Iris pigment epithelial cell (primary cell): ENCODE data around the gene FAM131B.
"Not testable (repeated sequence)": the region's sequence is repeated elsewhere in the genome, so short reads cannot be mapped to it uniquely, and the experiment has no call there.

ENCODE experiments used
- DNase-seq: peaks from one replicate; pipeline ENCODE4 v3.0.0-alpha.2; 2011; ENCODE audit warnings: low read depth

The FAM131B gene

DNA sequence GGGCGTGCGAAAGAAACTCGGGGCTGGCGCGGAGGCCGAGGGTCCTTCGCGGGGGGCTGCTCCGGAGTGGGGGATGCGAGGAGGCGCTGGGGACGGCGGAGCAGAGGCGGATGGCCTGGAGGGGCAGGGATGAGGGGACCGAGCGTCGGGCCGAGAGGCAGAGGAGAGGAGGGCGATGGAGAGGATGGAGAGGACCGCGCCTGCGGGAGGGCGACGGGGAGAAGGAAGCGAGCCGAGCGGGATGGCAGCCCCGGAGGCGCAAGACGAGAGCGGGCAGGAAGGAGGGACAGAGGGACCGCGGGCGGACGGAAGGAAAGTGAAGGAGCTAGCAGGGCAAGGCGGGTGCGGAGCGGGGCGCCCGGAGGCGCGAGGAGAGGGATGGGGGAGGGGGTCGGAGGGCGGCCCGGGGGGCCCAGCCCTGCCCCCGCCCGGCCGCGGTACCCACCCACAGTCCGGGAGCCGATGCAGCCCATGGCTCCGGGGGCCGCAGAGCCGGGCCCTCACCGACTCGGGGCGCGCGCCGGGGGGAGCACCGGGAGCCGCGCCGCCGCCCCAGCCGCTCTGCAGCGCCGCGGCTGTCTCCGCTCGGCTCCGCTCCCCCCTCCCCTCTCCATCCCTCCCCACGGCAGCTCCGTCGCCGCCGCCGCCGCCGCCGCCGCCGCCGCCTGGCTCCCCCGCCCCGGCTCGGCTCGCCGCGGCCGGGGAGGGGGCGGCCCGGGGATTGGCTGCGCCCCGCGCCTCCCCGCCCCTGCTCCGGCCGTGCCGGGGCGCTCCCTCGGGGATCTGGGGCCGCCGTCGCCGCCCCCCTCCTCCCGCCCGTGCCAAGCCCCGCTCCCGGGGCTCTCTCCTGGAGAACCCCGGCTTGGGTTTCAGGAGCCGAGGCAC, at the start of gene FAM131B:
Gene FAM131B (minus strand): TSS at position 583 of the 885 bp plus-strand sequence. CDS start 110 bp downstream, at position 473.
- no peak for DNase-seq

- DNase-seq = no peak
Measured at GRCh38 chr7:143411976-143412708, 49.6 kb upstream of the FAM131B start.

DNA sequence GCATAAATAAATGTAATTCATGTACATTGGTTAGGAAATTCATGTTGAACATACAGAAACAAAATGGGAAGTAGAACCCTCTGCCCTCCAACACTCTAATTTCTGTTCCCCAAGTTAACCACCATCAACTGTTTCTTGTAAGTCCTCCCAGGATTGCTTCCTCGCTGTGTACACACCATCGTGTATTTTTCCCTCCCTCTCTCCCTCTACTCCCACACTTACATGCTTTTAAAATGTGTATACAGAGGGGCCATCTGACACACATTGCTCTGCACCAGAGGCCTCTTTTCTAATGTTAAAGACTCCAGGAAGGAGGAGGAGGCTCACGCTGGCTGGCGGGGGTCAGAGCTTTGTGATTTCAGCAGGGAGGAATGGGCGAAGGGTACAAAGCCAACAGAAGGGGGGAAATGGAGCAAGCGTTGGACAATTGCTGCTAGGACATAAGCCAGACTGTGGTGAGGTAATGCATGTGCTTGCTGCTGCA, 48.0 kb upstream of the FAM131B start:
- no peak for DNase-seq

DNA sequence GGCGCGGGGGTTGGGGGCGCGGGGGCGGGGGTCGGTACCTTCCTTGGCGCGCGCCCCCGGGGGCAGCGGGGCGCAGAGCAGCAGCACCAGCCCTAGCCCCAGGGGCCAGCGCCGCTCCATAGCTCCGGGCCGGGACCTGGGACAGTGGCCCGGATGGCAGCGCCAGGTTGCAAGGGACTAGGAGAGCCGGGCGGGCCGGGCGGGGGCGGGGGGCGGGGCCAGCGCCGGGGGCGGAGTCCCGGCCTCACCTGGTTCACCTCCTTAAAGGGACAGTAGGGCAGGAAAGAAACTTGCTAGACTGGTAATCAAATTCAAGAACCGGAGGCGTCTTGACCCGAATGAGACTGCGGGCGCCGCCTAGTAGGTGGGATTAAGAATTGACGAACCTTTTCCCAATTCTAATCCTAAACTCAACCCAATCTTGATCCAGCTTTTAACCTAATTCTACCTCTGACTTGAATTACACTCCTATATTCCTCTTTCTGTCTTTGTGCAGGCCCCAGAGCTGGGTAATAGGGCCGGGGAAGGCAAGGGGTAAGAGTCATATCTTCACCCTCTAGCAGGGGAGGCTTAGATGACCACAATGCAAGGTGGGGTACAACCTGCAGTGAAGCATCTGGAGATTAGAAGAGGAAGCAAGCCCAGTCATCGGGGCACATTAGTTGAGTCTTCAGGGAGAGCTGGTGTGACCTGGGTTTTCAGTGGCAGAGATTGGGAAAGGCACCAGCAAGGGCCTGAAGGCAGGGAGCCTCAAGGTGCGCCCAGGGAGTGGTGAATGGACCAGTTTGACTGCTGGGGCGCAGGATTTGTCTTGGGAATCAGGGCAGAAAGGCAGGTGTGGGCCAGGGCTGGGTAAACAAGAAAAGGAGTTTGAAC, 46.4 kb upstream of the FAM131B start, which contains the start of gene EPHA1:
Gene EPHA1 (minus strand): TSS at position 171 of the 876 bp plus-strand sequence. CDS start 51 bp downstream, at position 120.
- DNase-seq = no peak

GRCh38 chr7:143408252-143408685, 45.8 kb upstream of the FAM131B start:
- no peak for DNase-seq

- no peak for DNase-seq
Measured at GRCh38 chr7:143407287-143408251, 45.1 kb upstream of the FAM131B start.

DNA sequence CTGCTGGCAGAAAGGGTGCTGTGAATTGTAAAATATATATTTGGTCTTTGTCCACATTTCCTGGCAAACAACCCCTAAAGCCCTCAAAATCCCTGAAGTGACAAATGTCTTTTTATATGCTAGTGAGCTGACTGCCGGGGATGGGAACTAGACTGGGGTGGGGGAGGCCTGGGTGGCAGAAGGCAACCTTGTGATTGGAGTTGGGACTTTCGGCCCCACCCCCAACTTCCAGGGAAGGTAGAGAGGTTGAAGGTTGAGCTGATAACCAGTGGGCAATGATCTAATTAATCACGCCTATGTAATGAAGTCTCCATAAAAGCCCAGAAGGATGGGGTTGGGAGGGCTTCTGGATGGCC, 43.5 kb upstream of the FAM131B start:
- no peak for DNase-seq

DNA sequence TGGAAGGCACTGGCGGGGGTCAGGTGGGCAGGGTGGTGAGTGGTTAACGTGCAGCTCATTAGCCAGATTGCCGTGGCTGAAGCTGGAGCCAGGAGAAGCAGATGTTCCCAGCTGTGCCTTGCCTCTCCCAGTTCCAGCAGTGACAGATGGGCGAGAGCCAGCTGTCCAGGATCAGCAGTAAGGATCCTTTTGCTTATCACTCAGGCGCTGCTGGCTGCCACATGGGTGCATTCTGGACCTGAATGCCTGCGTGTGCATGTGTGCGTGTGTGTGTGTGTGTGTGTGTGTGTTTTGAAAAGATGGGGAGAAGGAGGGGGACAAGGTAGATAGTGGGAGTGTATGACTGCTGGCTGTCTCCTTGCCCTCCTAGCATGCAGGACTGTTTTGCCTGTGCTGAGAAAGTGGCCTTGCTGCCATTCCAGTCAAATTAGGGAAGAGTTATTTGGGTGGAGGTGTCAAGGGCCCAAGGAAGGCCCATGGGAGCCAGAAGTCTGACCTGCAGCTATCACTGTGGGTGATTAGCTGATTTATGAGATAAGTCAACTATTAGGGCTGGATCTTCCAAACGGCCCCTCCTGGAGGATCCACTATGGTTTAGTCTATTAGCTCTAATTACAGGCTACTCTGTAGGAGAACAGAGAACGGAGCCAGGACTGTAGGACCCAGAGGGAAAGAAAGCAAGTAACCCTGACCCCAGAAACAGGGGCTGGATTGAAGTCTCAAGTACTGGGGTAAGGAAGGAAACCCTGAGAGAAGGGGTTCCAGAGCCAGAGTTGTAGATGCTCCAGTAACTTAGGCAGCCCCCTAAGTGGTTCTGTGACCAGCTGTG, 42.9 kb upstream of the FAM131B start:
- DNase-seq = no peak

DNA sequence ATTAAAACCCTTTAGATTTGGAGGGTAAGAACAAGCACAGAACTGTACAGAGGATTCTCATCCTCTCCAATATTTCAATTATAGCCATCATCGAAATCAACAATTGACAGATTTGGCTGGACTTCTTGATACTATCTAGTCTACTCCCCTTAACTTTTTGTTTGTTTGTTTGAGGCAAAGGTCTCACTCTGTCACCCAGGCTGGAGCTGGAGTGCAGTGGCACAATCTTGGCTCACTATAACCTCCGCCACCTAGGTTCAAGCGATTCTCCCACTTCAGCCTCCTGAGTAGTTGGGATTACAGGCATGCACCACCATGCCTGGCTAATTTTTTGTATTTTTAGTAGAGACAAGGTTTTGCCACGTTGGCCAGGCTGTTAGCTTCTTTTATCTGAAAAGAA, 39.7 kb upstream of the FAM131B start:
- DNase-seq = not testable (repeated sequence)

DNA sequence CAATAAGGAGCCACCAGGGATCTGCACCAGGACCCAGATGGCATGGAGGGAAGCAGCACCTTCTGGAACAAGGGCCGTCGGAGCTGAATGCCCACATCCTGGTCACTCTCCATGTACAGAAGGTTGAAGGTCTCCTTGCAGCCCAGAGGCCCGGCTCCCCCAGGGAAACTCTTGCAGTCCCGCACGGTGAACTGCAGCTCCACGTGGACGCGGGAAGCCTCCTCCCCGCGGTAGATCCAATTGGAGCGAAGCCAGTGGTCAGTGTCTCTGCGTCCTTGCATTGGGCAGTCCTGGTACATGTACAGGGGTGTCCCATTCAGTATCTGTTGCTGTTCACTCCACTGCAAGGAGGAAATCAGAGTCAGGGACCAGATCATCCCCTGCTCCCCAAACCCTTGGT, 38.8 kb upstream of the FAM131B start:
- DNase-seq = no peak

DNA sequence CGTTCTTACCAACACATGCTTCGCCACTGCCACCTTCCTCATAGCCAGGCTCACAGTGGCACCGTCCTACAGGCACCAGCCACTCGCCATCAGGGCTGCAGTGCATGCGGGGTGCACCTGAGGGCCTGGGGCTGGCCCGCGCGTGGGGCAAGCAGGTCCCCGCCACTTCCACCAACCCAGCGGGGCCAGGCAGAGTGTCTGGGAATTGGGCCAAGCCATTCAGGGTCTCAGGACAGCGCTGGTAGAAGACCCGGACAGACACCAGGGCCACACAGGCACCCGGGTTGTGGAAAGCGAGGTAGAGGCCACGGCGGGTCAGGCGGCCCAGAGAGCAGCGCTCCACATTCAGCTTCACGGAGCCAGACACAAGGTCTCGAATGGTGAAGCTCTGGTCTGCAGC, 37.1 kb upstream of the FAM131B start:
- no peak for DNase-seq

GRCh38 chr7:143399151-143399550, 36.6 kb upstream of the FAM131B start:
- no peak for DNase-seq

DNA sequence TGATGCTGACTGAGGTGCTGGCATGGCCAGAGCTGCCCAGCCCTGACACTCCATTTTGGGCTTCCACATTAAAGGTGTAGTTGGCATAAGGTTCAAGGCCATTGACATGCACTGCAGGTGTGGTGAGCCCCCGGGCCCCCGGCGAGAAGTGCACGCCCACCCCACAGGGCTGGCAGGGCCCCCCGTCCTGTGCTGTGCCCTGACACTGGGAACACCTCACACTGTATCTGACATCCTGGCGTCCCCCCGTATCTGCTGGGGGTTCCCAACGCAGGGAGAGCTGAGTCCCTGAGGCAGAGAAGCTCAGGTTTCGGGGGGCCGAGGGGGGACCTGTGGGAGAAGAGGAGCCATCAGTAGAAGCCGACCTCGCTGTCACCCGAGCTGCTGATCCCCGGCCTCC, 36.1 kb upstream of the FAM131B start:
- DNase-seq = no peak

DNA sequence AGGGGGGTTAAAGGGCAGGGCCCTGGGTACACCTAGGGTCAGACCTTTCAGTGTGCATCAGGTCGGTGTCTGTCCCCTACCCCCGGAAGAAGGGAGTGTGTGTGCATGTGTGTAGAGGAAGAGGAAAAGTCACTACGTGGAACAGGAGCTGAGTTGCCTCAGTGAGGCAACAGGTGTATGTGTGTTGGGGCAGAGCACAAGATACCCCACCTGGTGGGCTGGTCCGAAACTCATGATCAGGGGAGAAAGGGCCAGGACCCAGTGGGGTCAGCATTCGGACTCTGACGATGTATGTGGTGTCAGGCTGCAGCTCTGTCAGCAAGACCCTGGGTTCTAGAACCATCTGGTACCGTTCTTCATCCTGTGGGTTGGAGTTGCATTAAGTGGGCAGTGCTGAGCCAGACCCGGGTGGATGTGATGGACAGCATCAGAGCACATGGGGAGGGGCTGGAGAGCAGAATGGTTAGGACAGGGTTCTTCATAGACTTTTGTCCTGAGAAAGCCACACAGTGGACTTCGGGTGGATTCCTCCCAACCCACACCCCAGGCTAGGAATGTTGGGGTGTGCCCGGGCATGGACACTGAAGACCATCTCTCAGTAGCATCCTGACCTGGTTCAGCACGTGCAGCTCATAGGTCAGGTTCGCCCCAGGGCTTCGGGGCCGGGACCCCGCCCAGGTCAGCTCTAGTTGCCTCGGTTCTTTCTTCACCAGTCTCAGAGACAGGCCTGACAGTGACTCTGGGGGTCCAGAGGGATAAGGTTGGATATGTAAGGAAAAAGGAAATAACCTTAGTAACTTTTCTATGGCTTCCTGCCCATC, 35.4 kb upstream of the FAM131B start:
- no peak for DNase-seq

GRCh38 chr7:143396625-143397556, 34.4 kb upstream of the FAM131B start:
- DNase-seq = no peak

- no peak for DNase-seq
Measured at GRCh38 chr7:143396182-143396581, 33.7 kb upstream of the FAM131B start.

GRCh38 chr7:143395187-143396149, 33.0 kb upstream of the FAM131B start:
- no peak for DNase-seq
